AG04449 (cell line): Measurements from ENCODE around the gene MET.

ENCODE experiments used
- CTCF ChIA-PET: fragments of 350-600 bp; formaldehyde crosslinking; extraction: SDS; loops from one replicate; lab custom pipeline; 2021; ENCODE audit warnings: antibody characterized with exemption; lab: Yijun Ruan, JAX
- POLR2A ChIA-PET: fragments of 400-600, 350-600 bp; formaldehyde crosslinking; extraction: SDS; loops from one replicate; lab custom pipeline; 2020; ENCODE audit warnings: antibody characterized with exemption, inconsistent platforms; lab: Yijun Ruan, JAX
- DNase-seq: peaks from one replicate; pipeline ENCODE4 v3.0.0-alpha.2; 2010; ENCODE audit warnings: low read depth, low spot score
- H3K4me3 ChIP-seq: 2 replicates; pipeline ENCODE4 v1.5.1; 2011; ENCODE audit warnings: low read depth, mild to moderate bottlenecking, control low read depth, low read length
- TF ChIP-seq, protein P1 (sequence below): IDR thresholded peaks from one replicate; pipeline ENCODE4 v1.5.1; 2011; ENCODE audit warnings: mild to moderate bottlenecking, moderate library complexity, low read length, control low read depth, inconsistent platforms; ENCODE audit not compliant: insufficient read depth; ENCODE audit errors: missing control alignments

Gene MET

DNA sequence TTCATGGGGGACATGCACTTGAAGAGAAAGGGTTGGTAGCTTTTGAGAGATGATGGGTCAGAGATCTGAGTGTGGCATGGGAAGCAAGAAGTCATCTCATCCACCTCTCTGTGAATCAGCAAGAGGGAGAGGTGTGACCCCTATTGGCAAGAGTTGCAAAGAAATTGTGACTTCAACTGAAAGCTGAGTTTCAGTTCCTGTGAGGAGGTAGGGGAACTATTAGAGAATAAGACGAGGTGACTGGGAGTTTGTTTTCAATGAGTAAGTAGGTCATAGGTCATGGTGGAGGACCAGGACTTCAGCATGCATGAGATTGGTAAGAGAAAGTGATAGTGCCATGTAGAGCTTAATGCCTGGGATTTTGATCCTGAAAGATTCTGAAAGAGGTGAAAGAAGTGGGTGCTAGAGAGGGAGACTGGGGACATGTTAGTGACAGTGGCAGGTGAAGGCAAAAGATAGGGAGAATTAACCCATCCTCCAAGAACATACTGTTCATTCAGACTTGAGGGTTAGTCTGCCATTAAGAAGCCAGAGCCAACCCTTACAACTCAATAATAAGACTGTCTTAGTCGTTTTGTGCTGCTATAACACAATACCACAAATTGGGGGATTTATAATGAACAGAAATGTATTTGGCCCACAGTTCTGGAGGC lies 114.9 kb downstream of the MET start:
- POLR2A ChIA-PET, result no interaction called here

DNA sequence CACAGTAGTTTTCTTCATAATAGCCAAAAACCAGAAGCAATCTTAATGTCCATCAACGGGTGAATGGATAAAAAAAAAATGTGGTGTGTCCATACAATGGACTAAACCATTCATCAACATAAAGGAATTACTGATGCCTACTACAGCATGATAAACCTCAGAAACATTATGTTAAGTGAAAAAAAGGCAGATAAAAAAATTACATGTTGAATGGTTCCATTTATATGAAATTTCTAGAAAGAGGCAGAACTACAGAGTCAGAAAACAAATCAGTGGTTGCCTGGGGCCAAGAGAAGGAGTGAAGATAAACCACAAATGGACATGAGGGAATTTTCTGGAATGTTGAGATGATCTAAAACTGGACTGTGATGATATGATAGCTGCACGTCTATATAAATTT lies 115.9 kb downstream of the MET start:
- DNase-seq, result no peak
- CTCF ChIA-PET, result interaction anchor here (0.8 kb wide), 1 partner anchor 16 kb away, joined by 3 read pairs; no protein-coding TSS in a partner anchor
- TF ChIP-seq, protein P1, sequence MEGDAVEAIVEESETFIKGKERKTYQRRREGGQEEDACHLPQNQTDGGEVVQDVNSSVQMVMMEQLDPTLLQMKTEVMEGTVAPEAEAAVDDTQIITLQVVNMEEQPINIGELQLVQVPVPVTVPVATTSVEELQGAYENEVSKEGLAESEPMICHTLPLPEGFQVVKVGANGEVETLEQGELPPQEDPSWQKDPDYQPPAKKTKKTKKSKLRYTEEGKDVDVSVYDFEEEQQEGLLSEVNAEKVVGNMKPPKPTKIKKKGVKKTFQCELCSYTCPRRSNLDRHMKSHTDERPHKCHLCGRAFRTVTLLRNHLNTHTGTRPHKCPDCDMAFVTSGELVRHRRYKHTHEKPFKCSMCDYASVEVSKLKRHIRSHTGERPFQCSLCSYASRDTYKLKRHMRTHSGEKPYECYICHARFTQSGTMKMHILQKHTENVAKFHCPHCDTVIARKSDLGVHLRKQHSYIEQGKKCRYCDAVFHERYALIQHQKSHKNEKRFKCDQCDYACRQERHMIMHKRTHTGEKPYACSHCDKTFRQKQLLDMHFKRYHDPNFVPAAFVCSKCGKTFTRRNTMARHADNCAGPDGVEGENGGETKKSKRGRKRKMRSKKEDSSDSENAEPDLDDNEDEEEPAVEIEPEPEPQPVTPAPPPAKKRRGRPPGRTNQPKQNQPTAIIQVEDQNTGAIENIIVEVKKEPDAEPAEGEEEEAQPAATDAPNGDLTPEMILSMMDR, result no peak
- POLR2A ChIA-PET, result no interaction called here
- H3K4me3 ChIP-seq, result no peak overlapping the region

More for the DNA sequence above, 114.9 kb downstream of the MET start:
- CTCF ChIA-PET, result interaction anchor here (0.7 to 4.7 kb wide), 10 partner anchors 8 to 194 kb away, joined by 3 to 32 read pairs (median 4); no protein-coding TSS in a partner anchor
- no peak for DNase-seq
- H3K4me3 ChIP-seq, result no peak overlapping the region
- TF ChIP-seq, protein P1, result no peak

DNA sequence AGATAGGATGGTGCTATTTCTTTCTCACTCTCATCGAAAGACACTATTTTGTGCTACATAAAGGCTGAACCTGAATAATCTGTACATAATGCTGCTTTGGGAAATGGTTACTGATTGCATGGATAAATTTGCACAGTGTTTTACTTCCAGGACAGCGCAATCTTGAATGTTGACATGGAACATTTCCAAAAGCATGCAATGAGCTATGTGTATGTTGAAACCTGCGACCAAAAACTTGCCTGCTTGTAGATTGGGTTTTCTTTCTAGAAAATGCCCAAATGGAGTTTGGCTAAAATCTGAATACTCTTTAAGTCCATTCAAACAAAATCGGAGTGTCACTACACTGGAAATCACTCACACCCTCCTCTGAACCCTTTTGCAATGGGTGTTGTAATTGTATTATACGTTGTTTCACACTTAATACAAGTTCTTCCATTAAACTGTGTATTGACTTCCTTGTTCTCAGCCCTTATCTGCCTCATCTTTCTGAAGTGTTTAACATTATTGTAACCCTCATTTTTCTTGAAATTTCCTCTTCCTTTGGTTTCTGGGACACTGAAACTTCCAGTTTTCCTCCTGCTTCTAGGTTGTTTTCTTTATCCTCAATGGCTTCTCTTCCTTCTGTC lies 116.7 kb downstream of the MET start:
- no peak overlapping the region for H3K4me3 ChIP-seq
- no peak for DNase-seq
- ChIA-PET CTCF (interaction anchor here (0.6 kb wide), 1 partner anchor 9 kb away, joined by 3 read pairs; no protein-coding TSS in a partner anchor), POLR2A (no interaction called here)
- TF ChIP-seq, protein P1, result no peak

DNA sequence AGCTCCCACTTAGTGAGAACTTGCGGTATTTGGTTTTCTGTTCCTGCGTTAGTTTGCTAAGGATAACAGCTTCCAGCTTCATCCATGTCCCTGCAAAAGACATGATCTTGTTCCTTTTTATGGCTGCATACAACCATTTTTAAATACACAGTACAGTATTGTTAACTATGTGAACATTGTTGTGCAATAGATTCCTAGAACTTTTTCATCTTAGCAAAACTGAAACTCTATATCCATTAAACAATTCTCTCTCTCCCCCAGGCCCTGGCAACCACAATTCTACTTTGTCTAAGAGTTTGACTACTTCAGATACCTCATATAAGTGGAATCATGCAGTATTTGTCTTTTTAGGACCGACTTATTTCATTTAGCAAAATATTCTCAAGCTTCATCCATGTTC lies 118.0 kb downstream of the MET start:
- no peak for DNase-seq
- ChIA-PET CTCF (no interaction called here), POLR2A (no interaction called here)
- H3K4me3 ChIP-seq, result no peak overlapping the region
- TF ChIP-seq, protein P1, result no peak

DNA sequence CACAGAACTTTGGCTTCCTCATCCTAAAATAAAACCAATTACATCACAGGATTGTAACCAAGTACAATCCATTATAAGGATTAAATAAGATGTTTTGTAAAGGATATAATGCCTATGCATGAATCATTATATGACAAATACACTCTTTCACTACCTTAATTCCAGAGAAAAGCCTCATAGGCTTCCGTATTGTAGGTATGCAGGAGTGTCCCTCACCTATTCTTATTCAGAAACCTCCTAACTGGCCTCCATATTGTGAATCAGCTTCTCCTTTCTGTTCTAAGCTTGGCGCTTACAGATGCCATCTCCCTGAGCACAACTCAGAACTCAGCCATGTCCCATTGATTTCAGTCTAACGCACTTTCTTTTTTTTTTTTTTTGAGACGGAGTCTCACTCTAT lies 120.8 kb downstream of the MET start:
- no peak for DNase-seq
- H3K4me3 ChIP-seq, result no peak overlapping the region
- TF ChIP-seq, protein P1, result no peak
- ChIA-PET CTCF (interaction anchor here (1.9 kb wide), 1 partner anchor 201 kb away, joined by 7 read pairs; no protein-coding TSS in a partner anchor), POLR2A (no interaction called here)

DNA sequence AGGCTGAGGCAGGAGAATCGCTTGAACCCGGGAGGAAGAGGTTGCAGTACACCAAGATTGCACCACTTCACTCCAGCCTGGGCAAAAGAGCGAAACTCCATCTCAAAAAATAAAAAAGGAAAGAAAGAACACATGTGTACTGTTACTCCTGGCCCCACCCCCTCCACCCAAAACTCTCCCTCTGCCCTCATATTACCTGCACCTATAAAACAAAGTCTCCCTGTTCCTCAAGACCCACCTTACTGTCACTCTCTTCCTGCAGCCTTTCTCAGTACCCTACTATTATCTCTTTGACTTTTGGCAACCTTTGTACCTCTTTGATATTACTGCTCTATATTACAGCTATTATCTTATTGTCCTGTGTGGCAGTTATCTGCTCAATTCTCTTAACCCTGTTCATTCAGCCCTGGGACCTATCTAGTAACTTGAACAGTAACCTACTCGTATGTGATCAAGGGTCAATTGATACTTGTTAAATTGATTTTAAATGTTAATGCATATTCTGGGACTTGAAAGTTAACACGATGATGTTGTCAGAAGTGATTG lies 121.9 kb downstream of the MET start:
- no peak for DNase-seq
- CTCF ChIA-PET, result interaction anchor here (0.8 to 1.7 kb wide), 2 partner anchors 7 to 205 kb away, joined by 3 to 4 read pairs; no protein-coding TSS in a partner anchor
- TF ChIP-seq, protein P1, result no peak
- POLR2A ChIA-PET, result interaction anchor here (0.7 kb wide), 1 partner anchor 91 kb away, joined by 3 read pairs; no protein-coding TSS in a partner anchor
- no peak overlapping the region for H3K4me3 ChIP-seq
